IPS-15b (cell line): ENCODE measurements around the gene HSP90B1.

ENCODE experiments used
- H3K27me3 ChIP-seq: one replicate; pipeline ENCODE4 v1.6.1; 2013; ENCODE audit warnings: low read length; ENCODE audit not compliant: control insufficient read depth, insufficient read depth
- H3K36me3 ChIP-seq: one replicate; pipeline ENCODE4 v1.6.1; 2013; ENCODE audit warnings: low read length; ENCODE audit not compliant: control insufficient read depth, insufficient read depth
- H3K4me1 ChIP-seq: one replicate; pipeline ENCODE4 v1.6.1; 2013; ENCODE audit warnings: mild to moderate bottlenecking, low read length; ENCODE audit not compliant: control insufficient read depth, insufficient read depth
- H3K4me3 ChIP-seq: one replicate; pipeline ENCODE4 v1.5.1; 2013; ENCODE audit warnings: low read depth, low read length
- H3K9ac ChIP-seq: one replicate; pipeline ENCODE4 v1.6.1; 2013; ENCODE audit warnings: low read depth, mild to moderate bottlenecking, low read length
- H3K9me3 ChIP-seq: one replicate; pipeline ENCODE4 v1.6.1; 2013; ENCODE audit warnings: mild to moderate bottlenecking, low read length; ENCODE audit not compliant: control insufficient read depth, insufficient read depth

The HSP90B1 gene

GRCh38 chr12:103994235-103994634 lies 64.0 kb downstream of the HSP90B1 start:
- no peaks in the 10 kb centered on the region for H3K4me1 ChIP-seq
- H3K9me3 ChIP-seq, result no peaks in the 10 kb centered on the region
- H3K27me3 ChIP-seq, result no peaks in the 10 kb centered on the region
- H3K36me3 ChIP-seq, result no peaks in the 10 kb centered on the region
- no peak overlapping the region for H3K4me3 ChIP-seq
- H3K9ac ChIP-seq, result no peak overlapping the region

- Histone ChIP-seq H3K4me3 (no peak overlapping the region), H3K9ac (no peak overlapping the region)
Measured at GRCh38 chr12:103996595-103996994, 66.4 kb downstream of the HSP90B1 start.

GRCh38 chr12:103997286-103997900 lies 67.2 kb downstream of the HSP90B1 start:
- Histone ChIP-seq H3K4me1 (no peaks in the 10 kb centered on the region), H3K4me3 (no peak overlapping the region)

More at GRCh38 chr12:103996595-103996994, 66.4 kb downstream of the HSP90B1 start:
- Histone ChIP-seq H3K36me3 (no peaks in the 10 kb centered on the region), H3K27me3 (no peaks in the 10 kb centered on the region), H3K9me3 (no peaks in the 10 kb centered on the region), H3K4me1 (no peaks in the 10 kb centered on the region)

More at GRCh38 chr12:103997286-103997900, 67.2 kb downstream of the HSP90B1 start:
- H3K36me3 ChIP-seq, result no peaks in the 10 kb centered on the region
- H3K27me3 ChIP-seq, result no peaks in the 10 kb centered on the region
- H3K9ac ChIP-seq, result no peak overlapping the region
- H3K9me3 ChIP-seq, result no peaks in the 10 kb centered on the region
